IMR-90 (cell line): ENCODE data around the gene SAMD4B. TPM values are rescaled to one million over a fixed set of nuclear protein-coding genes. Genes with fewer than 3 reads are reported as not detected.

Experiments
- ATAC-seq: fragments of 200-7000 bp; cut with Tn5 transposase; 2 replicates; pipeline ENCODE4 v1.9.1; 2020; ENCODE audit warnings: low read depth, mild to moderate bottlenecking, moderate library complexity
- BruUV-seq: library from RNA; stranded (reverse); fragments of 400-500 nt; replicated peaks from 2 replicates; lab custom pipeline; 2021; lab: Mats Ljungman, UMichigan
- CTCF ChIA-PET: fragments of 300-600 bp; formaldehyde crosslinking; extraction: SDS; loops from one replicate; lab custom pipeline; 2021; ENCODE audit warnings: antibody characterized with exemption; lab: Yijun Ruan, JAX
- POLR2A ChIA-PET: fragments of 300-600 bp; sonication (Branson Sonifier 250); formaldehyde crosslinking; loops from one replicate; lab custom pipeline; 2022; ENCODE audit warnings: antibody characterized with exemption; ENCODE audit not compliant: unreplicated experiment; lab: Charles Lee
- DNase-seq: peaks from one replicate; pipeline ENCODE4 v3.0.0; 2013
- H2AFZ ChIP-seq: replicated peaks from 2 replicates; pipeline ENCODE3; 2013; ENCODE audit warnings: low read length, mild to moderate bottlenecking; ENCODE audit not compliant: poor library complexity
- H2AK5ac ChIP-seq: 2 replicates; pipeline ENCODE4 v1.6.1; 2013; ENCODE audit warnings: low read depth, low read length, inconsistent platforms
- H2AK9ac ChIP-seq: replicated peaks from 2 replicates; pipeline ENCODE3; 2013; ENCODE audit warnings: mild to moderate bottlenecking, low read depth, low read length, moderate library complexity; ENCODE audit not compliant: poor library complexity
- H2BK120ac ChIP-seq: 2 replicates; pipeline ENCODE4 v1.6.1; 2013; ENCODE audit warnings: low read depth, low read length, inconsistent platforms
- H2BK15ac ChIP-seq: 3 replicates; pipeline ENCODE4 v1.6.1; 2013; ENCODE audit warnings: low read depth, low read length, inconsistent platforms
- H2BK20ac ChIP-seq: 2 replicates; pipeline ENCODE4 v1.6.1; 2013; ENCODE audit warnings: low read depth, mild to moderate bottlenecking, inconsistent platforms, low read length, moderate library complexity
- H2BK5ac ChIP-seq: 2 replicates; pipeline ENCODE4 v1.6.1; 2013; ENCODE audit warnings: mild to moderate bottlenecking, low read depth, low read length, inconsistent platforms; ENCODE audit not compliant: poor library complexity, severe bottlenecking
- H3K14ac ChIP-seq: replicated peaks from 2 replicates; pipeline ENCODE4 v1.6.1; 2013; ENCODE audit warnings: low read depth, low read length, inconsistent platforms
- H3K18ac ChIP-seq: 2 replicates; pipeline ENCODE4 v1.6.1; 2013; ENCODE audit warnings: low read depth, low read length, control low read depth
- H3K23ac ChIP-seq: 2 replicates; pipeline ENCODE4 v1.6.1; 2013; ENCODE audit warnings: low read depth, low read length, inconsistent platforms
- H3K27ac ChIP-seq: 2 replicates; pipeline ENCODE4 v1.5.1; 2013; ENCODE audit warnings: mild to moderate bottlenecking, control low read depth, low read length; ENCODE audit not compliant: insufficient read depth
- H3K27me3 ChIP-seq: 2 replicates; pipeline ENCODE4 v1.6.1; 2013; ENCODE audit warnings: low read length; ENCODE audit not compliant: control insufficient read depth, insufficient read depth
- H3K36me3 ChIP-seq: 2 replicates; pipeline ENCODE4 v1.6.1; 2013; ENCODE audit warnings: low read length, mixed read lengths; ENCODE audit not compliant: control insufficient read depth, insufficient read depth
- H3K4ac ChIP-seq: 2 replicates; pipeline ENCODE4 v1.6.1; 2013; ENCODE audit warnings: low read depth, low read length, inconsistent platforms
- H3K4me1 ChIP-seq: 2 replicates; pipeline ENCODE4 v1.6.1; 2013; ENCODE audit warnings: low read length, mixed read lengths; ENCODE audit not compliant: control insufficient read depth, insufficient read depth
- H3K4me2 ChIP-seq: 2 replicates; pipeline ENCODE4 v1.6.1; 2013; ENCODE audit warnings: low read depth, mild to moderate bottlenecking, control low read depth, low read length, moderate library complexity
- H3K4me3 ChIP-seq: 2 replicates; pipeline ENCODE4 v1.5.1; 2013; ENCODE audit warnings: low read depth, mild to moderate bottlenecking, control low read depth, low read length, moderate library complexity; ENCODE audit not compliant: insufficient read depth
- H3K56ac ChIP-seq: 2 replicates; pipeline ENCODE4 v1.6.1; 2013; ENCODE audit warnings: low read length, inconsistent platforms; ENCODE audit not compliant: insufficient read depth; ENCODE audit errors: extremely low read depth
- H3K79me1 ChIP-seq, 2 experiments: 2 replicates each; pipeline ENCODE4 v1.6.1; 2013; ENCODE audit warnings: low read length in 2 of 2, inconsistent platforms in 1 of 2, low read depth in 1 of 2
- H3K9ac ChIP-seq: 2 replicates; pipeline ENCODE4 v1.6.1; 2013; ENCODE audit warnings: low read depth, low read length, control low read depth
- H3K9me1 ChIP-seq: 2 replicates; pipeline ENCODE4 v1.6.1; 2013; ENCODE audit warnings: low read length, inconsistent platforms; ENCODE audit not compliant: insufficient read depth
- H3K9me3 ChIP-seq: 2 replicates; pipeline ENCODE4 v1.6.1; 2013; ENCODE audit warnings: low read length; ENCODE audit not compliant: control insufficient read depth, insufficient read depth
- H4K20me1 ChIP-seq: 2 replicates; pipeline ENCODE4 v1.6.1; 2013; ENCODE audit warnings: low read length, inconsistent platforms; ENCODE audit not compliant: insufficient read depth
- H4K5ac ChIP-seq: 2 replicates; pipeline ENCODE4 v1.6.1; 2013; ENCODE audit warnings: mild to moderate bottlenecking, low read depth, low read length, control low read depth
- H4K8ac ChIP-seq, 2 experiments: 2 replicates each; pipeline ENCODE4 v1.6.1; 2013; ENCODE audit warnings: low read depth in 2 of 2, low read length in 2 of 2, control low read depth in 1 of 2, inconsistent platforms in 1 of 2
- H4K91ac ChIP-seq: 2 replicates; pipeline ENCODE4 v1.6.1; 2013; ENCODE audit warnings: low read depth, low read length, inconsistent platforms; ENCODE audit not compliant: insufficient read depth
- CEBPB ChIP-seq: IDR thresholded peaks from 2 replicates; pipeline ENCODE4 v1.6.1; 2012; ENCODE audit warnings: low read depth, low read length, improper control_type of control experiment
- CHD1 ChIP-seq: IDR thresholded peaks from 2 replicates; pipeline ENCODE4 v1.6.1; 2012; ENCODE audit warnings: low read depth, low read length, improper control_type of control experiment
- CTCF ChIP-seq: conservative IDR thresholded peaks from 2 replicates; pipeline ENCODE4 v1.5.1; 2012; ENCODE audit warnings: mild to moderate bottlenecking, low read depth, low read length, improper control_type of control experiment
- FOS ChIP-seq: fragments of 150-350 bp; IDR thresholded peaks from 2 replicates; pipeline ENCODE4 v1.6.1; 2016; ENCODE audit warnings: low read depth, low read length
- MAFK ChIP-seq: IDR thresholded peaks from 2 replicates; pipeline ENCODE4 v1.6.1; 2012; ENCODE audit warnings: low read depth, low read length, improper control_type of control experiment
- MXI1 ChIP-seq: IDR thresholded peaks from 2 replicates; pipeline ENCODE4 v1.6.1; 2012; ENCODE audit warnings: low read depth, mild to moderate bottlenecking, low read length, moderate library complexity, borderline replicate concordance
- NFE2L2 ChIP-seq: fragments of 150-350 bp; IDR thresholded peaks from 2 replicates; pipeline ENCODE4 v1.6.1; 2016; ENCODE audit warnings: low read depth, mild to moderate bottlenecking, low read length
- POLR2A ChIP-seq: IDR thresholded peaks from 2 replicates; pipeline ENCODE4 v1.6.1; 2012; ENCODE audit warnings: mild to moderate bottlenecking, low read depth, low read length
- RAD21 ChIP-seq: IDR thresholded peaks from 2 replicates; pipeline ENCODE4 v1.6.1; 2012; ENCODE audit warnings: low read length, improper control_type of control experiment
- RCOR1 ChIP-seq: IDR thresholded peaks from 2 replicates; pipeline ENCODE4 v1.6.1; 2012; ENCODE audit warnings: mild to moderate bottlenecking, low read length, improper control_type of control experiment; ENCODE audit not compliant: insufficient replicate concordance
- RFX5 ChIP-seq: IDR thresholded peaks from 2 replicates; pipeline ENCODE4 v1.8.0; 2012; ENCODE audit warnings: low read depth, mild to moderate bottlenecking, low read length, moderate library complexity
- SMC3 ChIP-seq: fragments of 150-350 bp; IDR thresholded peaks from 2 replicates; pipeline ENCODE4 v1.6.1; 2016; ENCODE audit warnings: low read depth, mild to moderate bottlenecking, antibody characterized with exemption, low read length, moderate library complexity
- WGBS, 2 experiments: methylation state at CpG; one replicate each; pipeline versions ENCODE4 v1.1.5 to v1.1.7; 2013; ENCODE audit warnings: missing lambda C conversion rate in 2 of 2; ENCODE audit not compliant: insufficient read length in 1 of 2; ENCODE audit errors: extremely low coverage in 2 of 2; 5-methylcytosine and 5-hydroxymethylcytosine counted together
- dilution Hi-C: fragments of 300-500 bp; cut with HindIII; formaldehyde crosslinking; loops from one replicate; pipeline ENCODE4 v1.14.3; 2018; ENCODE audit warnings: low sequenced_read_pairs; ENCODE audit not compliant: unreplicated experiment
- in situ Hi-C: fragments of 300-500 bp; cut with MboI; formaldehyde crosslinking; loops from 3 replicates; pipeline ENCODE4 v1.14.3; 2019; ENCODE audit warnings: low sequenced_read_pairs, inconsistent platforms, mixed read lengths
- intact Hi-C: fragments of 100-400 bp; cut with micrococcal nuclease; formaldehyde crosslinking; loops from 2 replicates; pipeline ENCODE4 v1.10.0; 2022
- polyA plus RNA-seq, 3 experiments: library from polyadenylated mRNA; depleted of rRNA; stranded (reverse); fragments of >200 nt; gene quantifications; 2 replicates each; pipeline ENCODE4 v1.2.3, GENCODE V29; 2012; ENCODE audit warnings: low replicate concordance in 1 of 3
- total RNA-seq: library from RNA; depleted of rRNA; stranded (reverse); fragments of >200 nt; gene quantifications from 2 replicates; pipeline ENCODE4 v1.2.3, GENCODE V29; 2012

The SAMD4B gene
- total and polyA plus RNA-seq, 2 of the 4 experiments (the other 2 are of a cell fraction): 18.3 to 97.2 TPM

GRCh38 chr19:39411832-39412099 lies 69.5 kb downstream of the SAMD4B start:
- peak overlapping the region; percentile 85 for H2BK5ac ChIP-seq
- H3K9me1 ChIP-seq: peaks cover 9% of the 10 kb centered on the region; the same call in 1 of the 2 replicates
- BruUV-seq: no TSS peak
- peak overlapping the region; percentile 20; the same call in 1 of the 2 replicates for H3K9ac ChIP-seq
- dilution Hi-C loops (no loop called here), intact Hi-C loops (loop anchor here (1.0 to 2.0 kb wide), 5 partner anchors 8 to 289 kb away; partner anchors contain the start of gene SAMD4B), in situ Hi-C loops (no loop called here)
- POLR2A ChIA-PET: interaction anchor here (1.0 to 1.5 kb wide), 3 partner anchors 8 to 17 kb away, joined by 3 to 6 read pairs (median 5); no protein-coding TSS in a partner anchor
- H3K27me3 ChIP-seq: no peaks in the 10 kb centered on the region
- H3K23ac ChIP-seq: peak overlapping the region; percentile 87; the same call in 1 of the 2 replicates
- DNase-seq (peak; percentile 92), ATAC-seq (peak; percentile 31)
- no peak for TF ChIP-seq MXI1
- TF ChIP-seq RFX5: no peak
- TF ChIP-seq NFE2L2: peak; percentile 24
- peak; percentile 84 for TF ChIP-seq POLR2A
- no peak for TF ChIP-seq RCOR1
- 0 out of 2 replicates have a peak, but pooled peaks have one; percentile 29 for TF ChIP-seq CHD1
- TF ChIP-seq FOS: no peak
- peak; percentile 75 for TF ChIP-seq RAD21
- TF ChIP-seq CTCF: peak; percentile 84
- peak; percentile 73 for TF ChIP-seq SMC3
- TF ChIP-seq CEBPB: no peak
- no peak for TF ChIP-seq MAFK
- peak overlapping the region; percentile 98; the same call in 1 of the 2 replicates for H2AK5ac ChIP-seq
- peaks cover 10 to 49% of the 10 kb centered on the region in 2 experiments; a peak in 3 of 4 replicates for H3K79me1 ChIP-seq
- peak overlapping the region in 1 of 2 experiments; percentile 94; a peak in 1 of 4 replicates for H4K8ac ChIP-seq
- CTCF ChIA-PET: interaction anchor here (0.7 to 2.3 kb wide), 6 partner anchors 8 to 24 kb away, joined by 3 to 28 read pairs (median 4); partner anchors contain the start of genes MED29 and RPS16
- H2AK9ac ChIP-seq: no peak overlapping the region
- peak overlapping the region; percentile 49 for H2BK120ac ChIP-seq
- 0 out of 2 replicates have a peak overlapping the region, but pooled peaks have one; percentile 59 for H3K56ac ChIP-seq
- peak overlapping the region; percentile 99; the same call in 1 of the 2 replicates for H3K14ac ChIP-seq
- peak overlapping the region; percentile 11; the same call in 1 of the 2 replicates for H3K27ac ChIP-seq
- peaks cover 29% of the 10 kb centered on the region for H3K36me3 ChIP-seq
- no peak overlapping the region for H2AFZ ChIP-seq
- H3K4me1 ChIP-seq: peaks cover 26% of the 10 kb centered on the region
- no peak overlapping the region for H2BK20ac ChIP-seq
- 0% methylated on average over 1 of the region's 7 CpGs; no CpG with 5 or more reads in 1 of the 2 experiments for WGBS, 2 experiments
- H3K9me3 ChIP-seq: no peaks in the 10 kb centered on the region
- peak overlapping the region; percentile 20; the same call in 1 of the 2 replicates for H3K4me3 ChIP-seq
- no peak overlapping the region for H3K18ac ChIP-seq
- H2BK15ac ChIP-seq: no peak overlapping the region
- H4K20me1 ChIP-seq: peaks cover 56% of the 10 kb centered on the region
- H3K4ac ChIP-seq: peak overlapping the region; percentile 98; the same call in 1 of the 2 replicates
- H3K4me2 ChIP-seq: peak overlapping the region; percentile 71; the same call in 1 of the 2 replicates
- H4K5ac ChIP-seq: no peak overlapping the region
- H4K91ac ChIP-seq: peak overlapping the region; percentile 98; the same call in 1 of the 2 replicates
